Measurements from ENCODE around the gene SNTG2.

GRCh38 chr2:1137264-1137663, 186.6 kb downstream of the SNTG2 start:
- TF ChIP-seq CTCF (conservative IDR thresholded peaks at IDR 0.05 in 1 of 2, IDR thresholded peaks at IDR 0.05 in 1 of 2; ENCODE audit: low read depth in 1 of 2, low read length in 2 of 2) (no peak), EZH2 (IDR thresholded peaks at IDR 0.05; ENCODE audit: low read length, missing control alignments) (no peak)
